GM21723 (cell line): ENCODE results near the gene NUPR1.
"Not testable (repeated sequence)": the region's sequence is repeated elsewhere in the genome, so short reads cannot be mapped to it uniquely, and the experiment has no call there.

Source experiments
- ATAC-seq: cut with Tn5 transposase; IDR thresholded peaks from one replicate; pipeline ENCODE4 v1.9.1; 2021; ENCODE audit warnings: mild to moderate bottlenecking, moderate library complexity; ENCODE audit not compliant: unreplicated experiment

Gene NUPR1

GRCh38 chr16:28527985-28528384, 10.8 kb downstream of the NUPR1 start:
- no peak for ATAC-seq

GRCh38 chr16:28527100-28527785, 11.5 kb downstream of the NUPR1 start:
- not testable (repeated sequence) for ATAC-seq

GRCh38 chr16:28526201-28527099, 12.3 kb downstream of the NUPR1 start:
- no peak for ATAC-seq

GRCh38 chr16:28524681-28525171, 14.0 kb downstream of the NUPR1 start:
- no peak for ATAC-seq

GRCh38 chr16:28522792-28523191, 16.0 kb downstream of the NUPR1 start:
- ATAC-seq: no peak

GRCh38 chr16:28521436-28521835, 17.3 kb downstream of the NUPR1 start:
- ATAC-seq: no peak

GRCh38 chr16:28520672-28521071, 18.1 kb downstream of the NUPR1 start:
- ATAC-seq: no peak

GRCh38 chr16:28514246-28514645, 24.5 kb downstream of the NUPR1 start:
- ATAC-seq: no peak

- ATAC-seq: no peak
Observed at GRCh38 chr16:28513484-28514181, 25.1 kb downstream of the NUPR1 start.

GRCh38 chr16:28511801-28512789, 26.7 kb downstream of the NUPR1 start:
- ATAC-seq: no peak

- no peak for ATAC-seq
Observed at GRCh38 chr16:28511031-28511430, 27.7 kb downstream of the NUPR1 start.

- no peak for ATAC-seq
Observed at GRCh38 chr16:28505489-28506137, 33.2 kb downstream of the NUPR1 start.

GRCh38 chr16:28504707-28505404, 33.9 kb downstream of the NUPR1 start:
- ATAC-seq: no peak

GRCh38 chr16:28503470-28504259, 35.1 kb downstream of the NUPR1 start:
- no peak for ATAC-seq

- no peak for ATAC-seq
Observed at GRCh38 chr16:28502290-28502689, 36.5 kb downstream of the NUPR1 start.

GRCh38 chr16:28501258-28502232, 37.2 kb downstream of the NUPR1 start:
- no peak for ATAC-seq
